GM12878 (cell line): ENCODE measurements around the gene XPO6. TPM values are rescaled to one million over a fixed set of nuclear protein-coding genes. Genes with fewer than 3 reads are reported as not detected.
"Not testable (repeated sequence)": the region's sequence is repeated elsewhere in the genome, so short reads cannot be mapped to it uniquely, and the experiment has no call there.

Source experiments
- ATAC-seq: fragments of 200-7000 bp; cut with Tn5 transposase; 3 replicates; pipeline ENCODE4 v1.9.1; 2020; ENCODE audit warnings: mild to moderate bottlenecking, moderate library complexity
- BruUV-seq: library from RNA; stranded (reverse); fragments of 400-500 nt; replicated peaks from 2 replicates; lab custom pipeline; 2021; lab: Mats Ljungman, UMichigan
- CTCF ChIA-PET: fragments of 300-600 bp; sonication (Branson Sonifier 250); formaldehyde crosslinking; extraction: SDS; loops from one replicate; lab custom pipeline; 2021; ENCODE audit warnings: inconsistent platforms; lab: Yijun Ruan, JAX
- POLR2A ChIA-PET: fragments of 350-600 bp; formaldehyde crosslinking; extraction: SDS; loops from one replicate; lab custom pipeline; 2021; ENCODE audit warnings: inconsistent platforms; lab: Charles Lee
- RAD21 ChIA-PET: fragments of 300-600 bp; sonication (Branson Sonifier 250); formaldehyde crosslinking; loops from one replicate; lab custom pipeline; 2023; ENCODE audit warnings: antibody characterized with exemption; ENCODE audit not compliant: unreplicated experiment; lab: Charles Lee
- SMC1A ChIA-PET: fragments of 300-600 bp; sonication (Branson Sonifier 250); formaldehyde crosslinking; loops from one replicate; lab custom pipeline; 2023; ENCODE audit not compliant: unreplicated experiment, uncharacterized antibody; lab: Charles Lee
- DNase-seq: peaks from one replicate; pipeline ENCODE4 v3.0.0-alpha.2; 2011; ENCODE audit warnings: low read depth, low spot score
- FAIRE-seq: peaks from 3 replicates; lab custom pipeline; 2011; peaks lifted over from hg19 to GRCh38; lab: Jason Lieb, UNC
- H2AFZ ChIP-seq: 2 replicates; pipeline ENCODE4 v1.6.0; 2011; ENCODE audit warnings: low read depth, low read length, control low read depth; ENCODE audit not compliant: control insufficient read depth
- H3K27ac ChIP-seq: 2 replicates; pipeline ENCODE4 v1.5.1; 2011; ENCODE audit warnings: control low read depth; ENCODE audit not compliant: control insufficient read depth, insufficient read depth
- H3K27me3 ChIP-seq, 2 experiments: replicated peaks in 1 of 2; 2 replicates each; pipeline versions ENCODE4 v1.6.0 to v1.6.1; 2011; ENCODE audit warnings: low read length in 1 of 2; ENCODE audit not compliant: control insufficient read depth in 2 of 2, insufficient read depth in 2 of 2
- H3K36me3 ChIP-seq, 2 experiments: 2 replicates each; pipeline ENCODE4 v1.5.1; 2011; ENCODE audit warnings: low read length in 1 of 2; ENCODE audit not compliant: control insufficient read depth in 2 of 2, insufficient read depth in 2 of 2
- H3K4me1 ChIP-seq: 2 replicates; pipeline ENCODE4 v1.6.1; 2011; ENCODE audit warnings: mild to moderate bottlenecking, low read length, moderate library complexity, mixed read lengths; ENCODE audit not compliant: control insufficient read depth, insufficient read depth
- H3K4me2 ChIP-seq: 2 replicates; pipeline ENCODE4 v1.6.0; 2011; ENCODE audit warnings: control low read depth; ENCODE audit not compliant: control insufficient read depth, insufficient read depth
- H3K4me3 ChIP-seq: fragments of 200-600 bp; sonication (generic); 2 replicates; pipeline ENCODE4 v1.5.1; 2016
- H3K79me2 ChIP-seq: 2 replicates; pipeline ENCODE4 v1.6.0; 2011; ENCODE audit warnings: low read length; ENCODE audit not compliant: control insufficient read depth, insufficient read depth
- H3K9ac ChIP-seq: 2 replicates; pipeline ENCODE4 v1.8.0; 2011; ENCODE audit warnings: low read length, control low read depth, mixed read lengths; ENCODE audit not compliant: control insufficient read depth, insufficient read depth
- H3K9me3 ChIP-seq: replicated peaks from 3 replicates; pipeline ENCODE4 v1.5.1; 2011; ENCODE audit warnings: mild to moderate bottlenecking, low read length; ENCODE audit not compliant: control insufficient read depth, insufficient read depth
- H4K20me1 ChIP-seq: 2 replicates; pipeline ENCODE4 v1.6.0; 2011; ENCODE audit not compliant: control insufficient read depth, insufficient read depth
- BMI1 ChIP-seq: fragments of 450-650 bp; IDR thresholded peaks from 2 replicates; pipeline ENCODE4 v1.6.1; 2016; ENCODE audit warnings: mild to moderate bottlenecking, moderate library complexity, borderline replicate concordance
- BRCA1 ChIP-seq: IDR thresholded peaks from 2 replicates; pipeline ENCODE4 v1.6.1; 2011; ENCODE audit warnings: low read depth, low read length, improper control_type of control experiment
- EED ChIP-seq: sonication (generic); IDR thresholded peaks from 2 replicates; pipeline ENCODE4 v1.6.1; 2016; ENCODE audit warnings: antibody characterized with exemption, low read depth
- MAX ChIP-seq: IDR thresholded peaks from 2 replicates; pipeline ENCODE4 v1.6.1; 2012; ENCODE audit warnings: low read depth, low read length, improper control_type of control experiment
- NFXL1 ChIP-seq: fragments of 450-650 bp; IDR thresholded peaks from 2 replicates; pipeline ENCODE4 v1.6.1; 2017; ENCODE audit warnings: antibody characterized with exemption, mild to moderate bottlenecking, borderline replicate concordance
- SP1 ChIP-seq: IDR thresholded peaks from one replicate; pipeline ENCODE4 v1.6.1; 2011; ENCODE audit warnings: low read depth, low read length
- YY1 ChIP-seq: IDR thresholded peaks from 2 replicates; pipeline ENCODE4 v1.6.1; 2011; ENCODE audit warnings: low read depth, mild to moderate bottlenecking, low read length
- ZNF592 ChIP-seq: fragments of 450-650 bp; IDR thresholded peaks from 2 replicates; pipeline ENCODE4 v1.6.1; 2017; ENCODE audit warnings: mild to moderate bottlenecking, moderate library complexity
- WGBS: methylation state at CpG from one replicate; pipeline ENCODE4 v1.1.6; 2016; ENCODE audit warnings: low lambda C conversion rate; ENCODE audit not compliant: insufficient replicate concordance, insufficient coverage; ENCODE audit errors: missing lambda C conversion rate; 5-methylcytosine and 5-hydroxymethylcytosine counted together
- in situ Hi-C: fragments of 300-500 bp; cut with MboI; formaldehyde crosslinking; loops from 9 replicates; pipeline ENCODE4 v1.14.3; 2018; ENCODE audit warnings: mixed read lengths
- intact Hi-C: fragments of 100-400 bp; cut with micrococcal nuclease; formaldehyde crosslinking; loops from one replicate; pipeline ENCODE4 v1.14.2; 2022; ENCODE audit not compliant: unreplicated experiment
- polyA plus RNA-seq, 11 experiments: library from polyadenylated mRNA; depleted of rRNA in 4 of 11; unstranded in 6 of 11; stranded (reverse) in 5 of 11; fragments of >200 nt; fragmentation: Nextera tagmentation in 4 of 11; fragmentation: Illumina TruSeq in 1 of 11; extraction: Ambion mirVana in 4 of 11; extraction: Trizol in 1 of 11; gene quantifications; 1 replicate in 1 of 11; 2 replicates in 10 of 11; pipeline versions ENCODE4 v1.2.1 to v1.2.3, GENCODE V29; 2011 to 2016; ENCODE audit warnings: inconsistent platforms in 2 of 11, missing spikeins in 2 of 11, low read depth in 1 of 11
- total RNA-seq, 4 experiments: library from RNA; depleted of rRNA in 3 of 4; stranded (reverse); fragments of >200 nt in 3 of 4; fragmentation: Illumina TruSeq in 1 of 4; extraction: Trizol in 1 of 4; gene quantifications; 2 replicates each; pipeline versions ENCODE4 v1.2.1 to v1.2.3, GENCODE V29; 2013 to 2021

XPO6 gene
- total and polyA plus RNA-seq, 10 of the 15 experiments (the other 5 are each of a cell fraction or from before 2014, with no cell fraction given) = 9.9 to 246 (median 110) TPM

GRCh38 chr16:28254158-28254557, 42.4 kb upstream of the XPO6 start (continued):
- no peak for TF ChIP-seq ZNF592
- TF ChIP-seq BMI1 = no peak

- in situ Hi-C loops = no loop called here
- no peak for DNase-seq
- ChIA-PET CTCF (no interaction called here), SMC1A (no interaction called here), POLR2A (no interaction called here), RAD21 (no interaction called here)
- 54% methylated on average over 3 of the region's 3 CpGs for WGBS
- no peaks in the 10 kb centered on the region for H3K4me1 ChIP-seq
- H3K27ac ChIP-seq = no peak overlapping the region
- no peak overlapping the region for H3K9ac ChIP-seq
- no peaks in the 10 kb centered on the region for H3K27me3 ChIP-seq
- BruUV-seq = no TSS peak
- no peak overlapping the region for H3K4me3 ChIP-seq
- H3K79me2 ChIP-seq = no peaks in the 10 kb centered on the region
- ATAC-seq = no peak
- no peaks in the 10 kb centered on the region for H3K36me3 ChIP-seq
- H3K9me3 ChIP-seq = no peaks in the 10 kb centered on the region
- no peak overlapping the region for H2AFZ ChIP-seq
- no peak for TF ChIP-seq NFXL1
- TF ChIP-seq EED = no peak
- no peak for TF ChIP-seq MAX
- no peak for TF ChIP-seq SP1
- TF ChIP-seq BRCA1 = no peak
- no peak for TF ChIP-seq YY1
- H4K20me1 ChIP-seq = no peaks in the 10 kb centered on the region
- intact Hi-C loops = no loop called here
- FAIRE-seq = no peak
- H3K4me2 ChIP-seq = no peak overlapping the region
Observed at GRCh38 chr16:28250999-28251398, 39.2 kb upstream of the XPO6 start.

- H3K9me3 ChIP-seq, H3K9ac ChIP-seq, intact Hi-C loops, H3K4me2 ChIP-seq, H2AFZ ChIP-seq, DNase-seq, H3K27me3 ChIP-seq, FAIRE-seq, H3K4me1 ChIP-seq, CTCF ChIA-PET, H3K36me3 ChIP-seq, POLR2A ChIA-PET, BruUV-seq, H3K27ac ChIP-seq, SMC1A ChIA-PET, H3K4me3 ChIP-seq, H3K79me2 ChIP-seq, in situ Hi-C loops, H4K20me1 ChIP-seq, ATAC-seq: not testable (repeated sequence)
- WGBS = 5% methylated on average over 2 of the region's 2 CpGs
- RAD21 ChIA-PET = interaction anchor here (1.2 kb wide), 1 partner anchor 32 kb away, joined by 3 read pairs; no protein-coding TSS in a partner anchor
Observed at GRCh38 chr16:28249483-28249882, 37.7 kb upstream of the XPO6 start.
